HG03139 (cell line): ENCODE measurements around the gene MAFG.

Experiments used
- ATAC-seq: cut with Tn5 transposase; IDR thresholded peaks from one replicate; pipeline ENCODE4 v1.9.1; 2021; ENCODE audit not compliant: unreplicated experiment

MAFG gene

DNA sequence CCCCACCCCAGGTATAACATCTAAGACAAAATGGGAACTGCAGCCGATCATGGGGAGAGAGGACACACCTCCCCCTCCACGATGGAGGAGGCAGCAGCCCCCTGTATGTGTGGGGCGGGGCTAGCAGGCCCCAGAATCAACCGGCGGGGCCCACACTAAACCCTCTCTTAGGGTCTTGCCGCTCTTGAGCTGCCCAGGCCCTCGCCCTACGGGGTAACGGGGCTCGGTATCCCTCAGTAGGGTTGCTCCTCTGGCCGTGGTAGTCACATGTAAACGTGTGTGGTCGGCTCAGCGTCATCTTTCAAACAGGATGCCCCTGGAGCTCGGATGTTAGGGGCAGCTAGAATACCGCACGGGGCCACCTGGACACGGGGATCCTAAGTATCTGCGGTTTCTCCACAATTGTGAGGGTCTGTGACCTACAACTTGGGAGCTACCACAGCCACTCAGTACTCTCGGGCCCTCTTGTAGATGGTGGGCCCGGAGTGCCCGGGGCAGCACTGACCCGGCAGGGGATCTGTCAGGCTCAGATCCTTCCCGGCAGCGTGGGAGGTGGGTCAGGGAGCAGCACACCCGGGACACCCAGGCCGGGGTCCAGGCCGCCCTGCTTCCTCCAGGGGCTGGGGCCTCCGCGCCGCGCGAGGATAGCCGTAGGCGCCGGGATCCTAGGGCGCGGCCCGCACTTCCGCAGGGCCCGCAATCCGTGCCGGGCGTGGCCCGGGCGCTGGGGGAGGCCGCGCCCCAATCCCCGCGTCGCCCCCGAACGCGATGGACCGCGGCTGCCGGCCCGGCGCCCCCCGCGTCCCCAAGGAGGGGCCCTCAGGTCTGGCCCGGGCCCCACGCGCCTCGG lies 57.2 kb downstream of the MAFG start:
- ATAC-seq: no peak

DNA sequence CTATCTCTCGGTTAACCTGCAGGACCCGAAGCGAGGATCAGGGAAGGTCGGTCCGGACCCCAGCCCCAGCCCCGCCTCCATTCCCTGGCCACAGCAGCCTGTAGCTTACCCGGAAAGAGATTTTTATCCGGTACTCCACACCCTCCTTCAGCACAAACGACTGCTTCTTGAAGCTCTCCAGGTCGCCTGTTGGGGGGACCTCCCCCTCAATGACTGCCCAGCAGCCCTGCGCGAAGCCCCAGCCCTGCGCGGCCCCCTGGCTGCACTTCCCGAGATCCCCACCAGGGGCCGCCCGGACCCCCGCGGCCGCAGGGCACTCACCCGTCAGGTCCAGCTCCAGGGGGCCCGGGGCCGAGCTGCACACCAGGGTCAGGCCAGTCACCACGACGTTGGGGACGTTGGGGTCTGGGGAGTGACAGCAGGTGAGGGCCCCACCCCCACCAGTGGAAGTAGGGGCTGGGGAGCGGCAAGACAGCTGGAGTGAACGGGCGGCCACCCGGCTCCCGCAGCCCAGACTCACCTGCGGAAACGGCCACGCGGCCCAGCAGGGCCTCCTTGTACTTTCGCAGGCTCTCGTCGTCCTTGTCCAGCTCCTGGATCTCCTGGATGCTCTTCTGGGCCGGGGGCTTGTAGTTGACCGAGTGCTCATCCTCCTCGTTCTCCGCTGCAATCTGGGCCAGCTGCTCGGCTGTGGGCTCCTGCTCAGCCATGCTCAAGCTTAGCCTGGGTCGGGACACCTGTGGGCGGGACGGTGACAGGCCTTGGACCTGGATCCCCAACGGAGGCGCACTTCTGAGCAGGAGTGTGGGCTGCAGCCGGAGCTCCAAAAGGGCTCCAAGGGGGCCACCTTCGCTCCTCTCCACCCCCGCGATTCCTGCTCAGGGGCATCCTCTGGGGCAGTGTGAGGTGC lies 58.1 kb downstream of the MAFG start:
- no peak for ATAC-seq

DNA sequence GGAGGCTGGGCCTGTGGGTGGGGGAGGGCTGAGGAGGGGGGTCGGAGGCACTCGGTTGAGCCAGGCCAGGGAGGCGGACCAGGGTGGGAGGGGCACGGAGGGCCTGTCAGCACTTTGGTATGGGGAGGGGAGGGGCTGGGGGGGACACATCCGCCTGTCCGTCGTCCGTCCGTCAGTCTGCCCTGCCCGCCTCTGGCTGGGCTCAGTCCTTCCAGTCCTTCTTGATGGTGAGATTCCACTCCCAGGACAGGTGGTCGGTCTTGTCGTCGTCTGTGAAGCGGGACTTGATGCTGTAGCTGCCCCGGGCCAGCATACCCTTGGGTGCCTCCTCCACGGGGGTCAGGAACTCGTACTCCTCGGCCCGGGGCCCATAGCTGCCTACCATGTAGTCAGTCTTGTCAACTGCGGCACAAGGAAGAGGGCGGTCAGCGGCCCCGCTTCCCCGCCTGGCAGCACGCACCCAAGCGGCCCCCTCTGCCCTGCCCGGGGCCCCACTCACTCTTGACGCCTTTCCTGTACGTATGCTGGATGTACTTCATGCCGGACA lies 58.8 kb downstream of the MAFG start:
- ATAC-seq: no peak
